DLD1 (cell line): ENCODE measurements around the gene S100B.

ENCODE experiments used
- in situ Hi-C: cut with HindIII; loops from 2 replicates; pipeline ENCODE4 v1.10.0; 2017; ENCODE audit warnings: low sequenced_read_pairs

S100B gene

DNA sequence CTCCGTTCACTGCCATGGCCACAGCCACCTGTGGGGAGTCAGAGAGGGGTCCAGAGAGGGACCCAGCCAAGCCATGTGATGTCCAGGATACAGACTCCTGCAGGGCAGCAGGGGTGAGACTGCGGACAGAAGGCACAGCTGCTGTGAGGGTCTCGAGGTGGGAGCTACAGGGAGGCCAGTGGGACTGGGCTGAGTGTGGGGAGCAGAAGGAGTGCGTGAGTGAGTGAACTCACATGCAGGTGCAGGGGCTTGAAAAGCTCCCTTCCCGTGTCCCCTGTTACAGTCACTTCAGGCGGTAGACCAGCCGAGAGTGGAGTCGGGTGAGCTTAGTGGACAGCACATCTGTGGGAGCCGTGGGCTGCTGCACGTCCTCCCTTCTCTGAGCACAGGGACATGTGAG lies 42.4 kb downstream of the S100B start:
- in situ Hi-C loops, result no loop called here

DNA sequence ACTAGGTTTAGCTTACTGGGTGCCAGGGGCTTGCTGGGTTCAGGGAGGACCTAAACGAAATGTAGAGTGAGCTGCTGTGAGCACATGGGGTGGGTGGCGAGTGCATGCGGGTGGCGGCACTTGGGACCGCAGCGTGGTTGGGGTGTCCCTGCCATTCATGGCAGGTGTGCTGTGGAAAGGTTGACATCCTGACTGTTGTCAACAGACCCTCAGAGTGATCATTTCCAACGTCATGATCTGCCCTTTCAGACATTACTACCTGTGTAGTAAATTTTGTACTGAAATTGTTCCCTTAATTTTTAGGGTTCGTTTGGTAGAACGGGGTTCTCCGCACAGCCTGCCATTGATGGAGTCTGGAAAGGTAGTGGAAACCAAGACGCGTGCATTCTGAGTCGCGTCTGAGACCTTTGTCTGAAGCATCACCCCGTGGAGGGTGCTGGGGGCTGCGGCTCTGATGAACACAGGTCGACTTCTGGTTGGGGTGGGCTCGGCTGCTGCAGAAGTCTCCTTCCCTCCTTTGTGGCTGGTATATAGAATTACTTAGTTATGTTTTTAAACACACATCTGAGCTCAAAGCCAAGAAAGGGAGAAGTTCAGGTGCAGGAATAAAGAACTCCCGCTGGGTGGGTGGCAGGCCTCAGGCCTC lies 43.3 kb downstream of the S100B start:
- in situ Hi-C loops, result no loop called here

DNA sequence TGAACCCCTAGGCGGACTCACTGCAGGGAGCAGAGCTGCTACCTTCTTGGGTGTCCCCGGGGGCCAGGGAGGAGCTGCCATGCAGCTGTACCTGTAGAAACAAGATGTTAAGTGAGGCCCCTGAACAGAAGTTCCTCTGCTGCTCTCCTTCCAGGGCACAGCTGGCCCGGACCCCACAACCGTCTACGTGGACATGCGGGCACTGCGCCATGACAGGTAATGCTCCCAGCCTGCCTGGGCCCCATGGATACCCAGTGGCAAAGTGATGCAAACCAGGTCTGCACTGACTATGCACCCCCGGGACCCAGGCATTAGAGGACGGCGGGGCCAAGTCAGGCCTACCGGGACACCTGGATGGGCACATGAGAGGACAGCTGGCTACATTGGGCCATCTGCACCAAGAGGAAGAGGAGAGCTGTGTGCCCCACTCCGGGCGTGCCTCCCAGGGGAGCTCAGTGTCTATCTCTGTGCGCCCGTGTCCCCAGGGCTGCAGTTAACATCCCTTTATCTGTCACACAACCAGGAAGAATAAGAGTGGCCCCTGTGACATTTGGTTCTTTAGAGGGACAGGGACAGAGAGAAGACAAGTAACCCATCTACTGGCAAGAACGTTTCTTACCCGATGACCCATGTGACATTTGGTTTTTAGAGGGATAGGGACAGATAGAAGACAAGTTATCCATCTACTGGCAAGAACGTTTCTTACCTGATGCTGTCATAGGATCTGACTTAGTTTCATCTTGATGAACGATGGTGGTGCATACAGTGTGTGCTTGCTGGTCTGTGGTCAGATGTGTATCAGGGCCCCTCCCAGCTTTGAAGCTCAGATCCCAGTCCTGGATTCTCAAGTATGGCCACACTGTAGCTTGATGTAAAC lies 44.1 kb downstream of the S100B start:
- in situ Hi-C loops, result no loop called here

DNA sequence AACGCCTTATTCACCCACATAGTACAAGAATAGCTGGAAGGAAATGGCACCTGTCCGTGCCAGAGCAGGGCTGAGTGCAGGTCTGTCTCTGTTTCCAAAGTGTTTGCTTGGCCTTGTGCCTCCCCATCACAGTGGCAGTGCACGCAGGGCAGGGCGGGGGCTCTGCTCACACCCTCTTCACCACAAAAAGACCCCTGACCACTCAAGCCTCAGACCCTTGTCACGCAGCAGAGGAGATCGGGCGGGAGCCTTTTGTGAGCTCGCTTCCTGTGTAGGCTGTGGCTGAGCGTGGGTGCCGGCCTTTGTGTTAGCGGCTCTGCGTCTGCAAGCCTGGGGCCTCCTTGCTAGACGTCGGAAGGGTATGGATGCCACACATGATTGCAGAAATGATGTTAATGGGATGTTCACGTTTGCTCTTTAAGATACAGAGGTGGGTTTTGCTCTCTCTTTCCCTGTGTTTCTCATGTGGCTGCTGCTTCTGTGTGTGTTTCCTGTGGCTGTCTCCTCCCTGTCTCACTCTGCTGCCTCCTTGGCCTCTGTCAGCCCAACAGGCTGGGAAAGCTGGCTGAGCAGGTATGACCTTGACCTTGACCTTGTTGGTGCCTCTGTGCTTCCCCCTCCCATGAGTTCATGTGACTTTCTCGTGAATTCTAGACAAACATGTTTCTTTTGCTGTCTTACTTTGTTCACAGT lies 45.4 kb downstream of the S100B start:
- in situ Hi-C loops, result no loop called here

DNA sequence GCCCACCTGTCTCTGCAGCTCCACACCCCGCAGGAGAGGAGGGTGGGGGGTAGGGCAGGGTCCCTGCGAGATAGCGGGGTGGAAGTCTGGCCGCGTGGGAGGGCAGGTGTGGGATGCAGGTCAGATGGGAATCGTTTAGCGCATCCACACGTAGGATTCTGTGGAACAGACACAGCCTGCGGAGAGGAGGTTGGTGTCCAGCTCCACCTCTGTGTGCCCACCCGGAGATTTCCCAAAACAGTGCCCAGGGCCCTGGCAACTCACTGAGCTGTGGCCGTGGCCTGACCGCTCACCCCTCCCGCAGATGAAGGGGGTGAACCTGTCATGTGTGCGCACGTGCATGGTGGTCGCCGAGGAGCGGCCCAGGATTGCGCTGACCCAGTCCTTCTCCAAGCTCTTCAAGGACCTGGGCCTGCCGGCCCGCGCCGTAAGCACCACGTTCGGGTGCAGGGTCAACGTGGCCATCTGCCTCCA lies 46.9 kb downstream of the S100B start:
- in situ Hi-C loops, result no loop called here

DNA sequence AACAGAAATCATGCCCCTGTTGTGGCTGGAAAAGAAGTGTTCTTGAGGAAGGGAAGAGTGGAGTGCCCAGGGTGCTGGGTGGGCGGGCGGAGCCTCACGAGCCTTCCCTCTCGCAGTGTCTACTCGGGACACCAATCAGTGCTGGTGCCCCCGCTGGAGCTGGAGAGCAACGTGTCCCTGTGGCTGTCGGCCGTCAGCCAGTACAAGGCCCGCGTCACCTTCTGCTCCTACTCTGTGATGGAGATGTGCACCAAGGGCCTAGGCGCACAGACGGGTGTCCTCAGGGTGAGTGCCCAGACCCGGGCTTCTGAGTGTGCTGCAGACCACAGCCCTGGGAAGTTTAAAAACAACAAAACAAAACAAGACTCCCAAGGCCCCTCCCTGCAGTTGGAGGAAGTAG lies 47.4 kb downstream of the S100B start:
- in situ Hi-C loops, result no loop called here

DNA sequence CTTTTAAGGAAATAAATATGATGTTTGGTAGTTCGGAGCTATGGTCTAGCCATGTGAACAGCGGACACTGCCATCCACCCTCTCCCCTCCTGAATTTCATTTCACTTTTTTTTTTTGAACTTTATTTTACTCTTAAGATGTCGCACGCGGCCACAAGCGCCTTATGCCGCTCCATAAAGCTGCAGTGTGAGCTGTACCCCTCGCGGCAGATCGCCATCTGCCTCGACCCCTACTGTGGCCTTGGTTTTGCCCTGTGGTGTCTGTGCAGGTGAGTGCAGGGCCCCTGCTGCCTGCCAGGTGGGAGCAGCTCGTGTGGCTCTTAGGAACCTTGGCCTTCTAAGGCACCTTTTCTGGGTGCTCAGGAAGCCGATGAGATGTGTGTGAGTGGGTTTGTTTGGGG lies 48.1 kb downstream of the S100B start:
- in situ Hi-C loops, result no loop called here

DNA sequence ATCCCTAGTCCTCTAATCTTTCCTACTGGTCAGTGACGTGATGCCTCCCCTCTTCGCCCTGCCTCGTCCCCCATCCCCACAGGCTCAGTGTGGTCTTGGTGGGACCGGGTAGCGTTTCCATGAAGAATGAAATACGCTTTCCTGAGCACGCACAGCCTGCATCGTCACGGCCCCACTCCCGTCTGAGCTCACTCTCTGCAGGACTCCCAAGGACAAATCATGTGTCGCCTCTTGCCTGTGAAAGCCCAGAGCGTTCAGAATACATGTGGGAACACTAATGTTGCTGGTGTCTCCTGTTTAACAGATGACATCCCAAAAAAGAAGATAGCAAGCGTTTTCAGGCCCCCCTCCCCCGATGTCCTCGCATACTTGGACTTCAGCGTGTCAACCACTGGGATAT lies 49.2 kb downstream of the S100B start:
- in situ Hi-C loops, result no loop called here

DNA sequence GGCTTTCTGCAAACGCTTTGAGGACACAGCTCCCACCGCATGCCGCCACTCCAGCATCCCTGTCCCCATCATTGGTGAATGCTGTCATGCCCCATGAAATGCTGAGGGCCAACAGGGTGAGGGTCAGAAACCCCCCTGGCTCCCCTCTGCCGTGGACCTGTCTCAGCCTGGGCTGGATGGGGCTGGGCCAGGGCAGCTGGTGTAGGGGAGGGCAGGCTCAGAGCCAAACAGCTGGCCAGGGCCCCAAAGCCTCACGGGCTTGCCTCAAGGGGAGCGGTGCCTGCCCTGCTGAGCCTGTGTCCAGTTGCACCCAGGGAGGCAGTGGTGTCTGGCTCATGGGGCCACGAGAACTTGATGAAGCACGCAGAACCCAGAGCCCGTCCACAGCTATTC lies 49.7 kb downstream of the S100B start:
- in situ Hi-C loops, result no loop called here

DNA sequence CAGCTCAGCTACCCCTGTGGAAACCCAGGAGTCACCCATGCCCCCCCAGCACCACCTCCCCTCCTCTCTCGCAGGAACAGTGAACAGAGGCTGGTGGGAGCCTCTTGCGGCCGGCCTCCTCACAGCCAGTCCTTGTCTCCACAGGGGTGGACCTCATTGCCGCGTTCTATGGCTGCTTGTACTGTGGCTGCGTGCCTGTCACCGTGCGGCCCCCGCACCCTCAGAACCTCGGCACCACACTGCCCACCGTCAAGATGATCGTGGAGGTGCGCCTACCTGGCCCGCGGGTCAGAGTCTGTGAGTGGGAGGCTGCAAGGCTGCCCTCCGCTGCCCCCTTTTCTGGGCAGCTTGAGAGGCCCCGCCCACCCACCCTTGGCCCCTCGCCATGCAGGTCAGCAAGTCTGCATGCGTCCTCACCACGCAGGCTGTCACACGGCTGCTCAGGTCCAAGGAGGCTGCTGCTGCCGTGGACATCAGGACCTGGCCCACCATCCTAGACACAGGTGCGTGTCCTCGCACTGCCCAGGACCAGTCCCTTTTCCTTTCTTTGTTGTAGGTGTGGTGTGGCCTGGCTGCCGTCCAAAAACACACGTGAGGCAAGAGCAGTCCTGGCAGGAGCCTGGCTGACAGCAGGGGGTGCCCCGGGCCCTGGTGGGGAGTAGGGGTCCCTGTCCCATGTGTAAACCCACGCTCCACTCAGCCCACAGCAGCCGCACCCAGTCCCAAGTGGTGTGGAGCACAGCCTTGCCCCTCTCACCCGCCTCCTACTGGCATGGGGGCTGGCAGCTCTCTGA lies 50.3 kb downstream of the S100B start:
- in situ Hi-C loops, result no loop called here

DNA sequence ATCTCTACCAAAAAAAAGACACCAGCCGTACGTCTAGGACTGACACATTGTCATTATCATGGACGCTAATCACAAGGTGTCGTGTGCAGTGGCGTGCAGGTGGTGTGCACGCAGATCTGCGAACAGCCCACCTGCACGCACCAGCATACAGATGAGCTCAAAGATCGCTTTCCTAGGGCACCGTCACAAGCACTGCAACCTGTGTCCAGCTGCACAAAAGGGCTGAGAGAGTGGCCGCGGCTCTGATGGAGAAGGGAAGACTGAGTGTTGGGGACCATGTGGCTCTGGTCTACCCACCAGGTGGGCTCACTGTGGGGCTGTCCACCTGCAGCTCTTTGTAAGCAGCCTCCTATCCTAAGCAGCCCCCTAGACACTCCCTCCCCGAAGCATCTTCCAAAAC lies 50.9 kb downstream of the S100B start:
- in situ Hi-C loops, result no loop called here

DNA sequence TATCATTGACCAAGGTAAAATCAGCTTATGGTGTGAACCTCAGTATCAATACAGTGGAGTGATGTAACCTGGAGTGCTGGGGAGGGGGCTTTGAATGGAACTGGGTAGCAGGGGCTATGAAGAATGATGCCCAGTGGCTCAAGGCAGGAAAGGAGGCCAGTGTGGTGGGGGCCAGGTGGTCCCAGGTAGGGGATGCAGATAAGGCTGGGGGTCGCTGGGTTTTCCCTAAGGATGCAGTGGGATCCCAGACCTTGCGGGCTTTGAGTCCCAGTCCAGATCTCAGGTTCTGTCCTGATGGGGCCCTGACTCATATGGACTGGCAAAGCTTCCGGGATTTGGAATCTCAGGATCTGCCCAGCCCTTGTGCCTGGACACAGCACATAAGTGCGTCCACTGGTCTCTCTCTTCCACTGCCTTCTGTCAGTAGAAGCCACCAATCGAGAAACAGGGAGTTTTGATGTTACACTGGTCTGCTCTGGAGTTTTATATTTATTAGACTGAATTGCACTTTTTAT lies 52.0 kb downstream of the S100B start:
- in situ Hi-C loops, result no loop called here

DNA sequence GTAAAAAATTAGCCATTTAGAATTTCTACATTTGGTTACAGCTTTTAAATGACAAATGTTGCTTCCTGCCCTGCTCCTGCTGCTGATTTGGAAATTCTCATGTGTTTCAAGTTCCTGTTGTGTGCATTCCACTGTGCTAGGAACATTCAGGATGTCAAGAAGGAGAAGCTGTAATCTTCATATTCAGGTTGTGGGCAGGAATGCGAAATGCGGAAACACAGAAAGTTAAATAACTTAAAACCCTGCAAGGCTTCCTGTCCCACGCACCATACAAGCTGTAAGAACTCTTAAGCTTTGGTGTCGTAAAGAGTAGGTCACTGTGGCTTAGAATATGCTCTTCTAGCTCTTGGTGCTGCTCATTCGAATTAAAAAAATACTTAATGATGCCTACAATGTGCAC lies 52.6 kb downstream of the S100B start:
- in situ Hi-C loops, result no loop called here

DNA sequence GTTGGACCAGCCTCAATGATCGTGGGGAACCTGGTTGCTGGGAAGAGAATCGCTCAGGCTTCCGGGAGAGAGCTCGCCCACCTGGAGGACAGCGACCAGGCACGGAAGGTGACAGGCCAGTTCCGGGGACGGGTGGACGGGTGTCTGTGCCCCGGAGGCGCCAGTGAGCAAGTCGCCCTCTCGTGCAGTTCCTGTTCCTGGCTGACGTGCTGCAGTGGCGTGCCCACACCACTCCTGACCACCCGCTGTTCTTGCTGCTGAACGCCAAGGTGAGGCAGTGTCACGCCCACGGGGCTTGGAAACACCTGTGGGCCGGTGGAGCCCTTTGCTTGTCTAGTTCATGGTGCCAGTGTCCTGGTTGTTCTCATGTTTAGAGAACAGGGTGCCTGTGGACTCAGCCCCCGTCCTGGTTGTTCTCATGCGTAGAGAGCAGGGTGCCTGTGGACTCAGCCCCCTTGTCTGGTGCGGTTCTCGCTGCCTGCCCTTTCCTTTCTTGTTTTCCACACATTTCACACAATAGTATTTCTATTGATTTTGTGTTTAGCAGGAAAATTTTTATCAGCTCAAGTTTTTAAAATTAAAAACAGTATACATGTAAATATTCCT lies 53.1 kb downstream of the S100B start:
- in situ Hi-C loops, result no loop called here

DNA sequence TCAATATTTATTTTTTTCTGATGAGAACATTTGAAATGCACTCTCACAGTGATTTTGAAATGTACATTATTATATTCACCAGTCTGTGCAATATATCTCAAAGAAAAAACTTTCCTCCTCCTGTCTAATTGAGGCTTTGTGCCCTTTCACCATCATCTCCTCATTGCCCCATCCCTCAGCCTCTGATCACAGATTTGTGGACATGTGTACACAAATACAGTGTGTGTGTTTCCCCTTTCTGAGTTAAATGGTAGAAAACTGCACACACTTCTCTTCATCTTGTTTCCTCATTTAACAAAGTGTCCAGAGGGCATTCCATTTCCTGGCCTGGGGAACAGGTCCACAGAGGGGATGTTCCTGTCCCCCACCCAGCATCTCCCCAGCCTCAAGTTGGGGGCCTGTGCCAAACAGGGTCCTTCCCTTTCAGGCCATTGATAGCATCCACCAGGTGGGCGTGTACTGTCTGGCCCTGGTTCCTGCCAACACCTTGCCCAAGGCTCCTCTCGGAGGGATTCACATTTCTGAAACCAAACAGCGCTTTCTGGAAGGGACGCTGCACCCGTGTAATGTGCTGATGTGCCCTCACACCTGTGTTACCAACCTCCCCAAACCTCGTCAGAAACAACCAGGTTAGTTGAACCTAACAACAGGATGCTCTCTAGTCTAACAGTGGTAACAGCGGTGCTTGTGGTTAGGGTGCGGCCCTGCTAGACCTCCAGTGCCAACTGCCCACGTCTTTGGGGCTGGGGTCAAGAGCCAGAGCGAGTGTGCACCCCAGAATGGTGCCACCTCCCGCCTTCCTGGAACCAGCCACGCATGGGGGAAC lies 54.6 kb downstream of the S100B start:
- in situ Hi-C loops, result no loop called here

DNA sequence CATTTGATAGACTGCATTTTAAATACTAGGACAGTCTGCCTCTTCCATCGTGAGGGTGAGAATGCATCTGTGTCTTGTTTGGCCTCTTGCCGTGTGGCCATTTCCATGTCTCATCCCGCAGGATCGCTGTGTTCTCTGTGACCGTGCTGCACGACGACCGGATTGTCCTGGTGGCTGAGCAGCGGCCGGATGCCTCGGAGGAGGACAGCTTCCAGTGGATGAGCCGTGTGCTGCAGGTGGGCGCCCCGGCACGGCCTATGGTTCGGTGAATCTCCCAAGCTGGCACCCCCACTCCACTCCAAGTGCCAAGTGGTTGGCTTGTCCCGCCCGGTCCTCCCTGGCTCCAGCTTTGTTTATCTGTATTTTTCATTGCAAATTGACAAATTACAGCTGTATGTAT lies 55.2 kb downstream of the S100B start:
- in situ Hi-C loops, result no loop called here
